DMS153 treated with DMSO at 0.1 percent for 48 hours (cell line): ENCODE results near the gene RAB18.
"Not testable (repeated sequence)": the region's sequence is repeated elsewhere in the genome, so short reads cannot be mapped to it uniquely, and the experiment has no call there.

Experiments
- DNase-seq: peaks from one replicate; lab custom pipeline; 2025; ENCODE audit not compliant: unreplicated experiment; lab: John Stamatoyannopoulos, UW

RAB18 gene

DNA sequence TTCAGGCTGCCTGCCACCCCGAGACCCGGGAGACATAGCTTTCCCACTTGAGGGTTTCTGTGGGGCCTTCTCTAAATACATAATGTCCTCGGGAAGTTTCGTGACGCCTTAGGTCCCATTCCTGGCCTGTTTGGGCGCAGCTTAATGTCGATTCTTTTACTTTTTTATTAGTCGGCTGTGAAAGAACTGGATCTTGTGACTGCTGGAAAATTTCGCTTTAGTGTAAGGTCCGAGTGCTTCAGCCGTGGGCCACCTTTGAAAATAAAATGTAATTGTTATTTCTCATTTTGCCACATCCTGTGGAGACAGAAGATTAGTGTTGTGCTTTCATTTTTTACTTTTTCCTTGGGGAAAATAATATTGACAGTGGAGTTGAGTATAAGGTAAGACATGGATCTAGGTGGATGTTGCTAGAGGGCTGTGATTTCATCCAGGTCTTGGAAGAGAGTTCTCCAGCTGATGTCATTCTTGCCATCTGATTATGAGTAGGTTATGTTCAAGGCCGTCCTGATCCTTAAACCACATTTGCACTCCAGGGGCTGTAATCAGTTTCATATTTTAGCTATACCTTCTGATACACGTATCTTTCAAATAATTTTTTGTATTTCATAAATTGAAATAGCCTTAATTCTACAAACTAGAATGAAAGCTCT is 830 bp downstream of the RAB18 start:
- DNase-seq, result no peak

DNA sequence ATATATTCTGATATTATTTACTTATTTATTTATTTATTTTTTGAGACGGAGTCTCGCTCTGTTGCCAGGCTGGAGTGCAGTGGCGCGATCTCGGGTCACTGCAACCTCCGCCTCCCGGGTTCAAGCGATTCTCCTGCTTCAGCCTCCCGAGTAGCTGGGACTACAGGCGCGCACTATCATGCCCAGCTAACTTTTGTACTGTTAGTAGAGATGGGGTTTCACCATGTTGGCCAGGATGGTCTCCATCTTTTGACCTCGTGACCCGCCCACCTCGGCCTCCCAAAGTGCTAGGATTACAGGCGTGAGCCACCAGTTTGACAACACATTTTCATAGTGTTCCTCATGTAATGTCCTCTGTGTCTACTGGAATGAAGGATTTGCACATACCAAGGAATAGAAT is 1.4 kb downstream of the RAB18 start:
- not testable (repeated sequence) for DNase-seq

DNA sequence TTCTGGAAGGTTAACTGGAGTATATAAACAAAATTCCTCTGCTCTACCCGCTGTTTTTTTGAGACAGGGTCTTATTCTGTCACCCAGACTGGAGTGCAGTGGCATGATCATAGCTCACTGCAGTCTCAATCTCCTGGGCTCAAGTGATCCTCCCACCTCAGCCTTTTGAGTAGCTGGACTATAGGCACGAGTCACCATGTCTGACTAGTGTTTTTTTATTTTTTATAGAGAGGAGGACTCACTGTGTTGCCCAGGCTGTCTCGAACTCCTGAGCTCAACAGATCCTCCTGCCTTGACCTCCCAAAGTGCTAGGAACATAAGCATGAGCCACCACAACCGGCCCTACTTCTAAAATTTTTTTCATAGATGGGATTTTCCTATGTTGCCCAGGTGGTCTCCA is 2.2 kb downstream of the RAB18 start:
- no peak for DNase-seq

DNA sequence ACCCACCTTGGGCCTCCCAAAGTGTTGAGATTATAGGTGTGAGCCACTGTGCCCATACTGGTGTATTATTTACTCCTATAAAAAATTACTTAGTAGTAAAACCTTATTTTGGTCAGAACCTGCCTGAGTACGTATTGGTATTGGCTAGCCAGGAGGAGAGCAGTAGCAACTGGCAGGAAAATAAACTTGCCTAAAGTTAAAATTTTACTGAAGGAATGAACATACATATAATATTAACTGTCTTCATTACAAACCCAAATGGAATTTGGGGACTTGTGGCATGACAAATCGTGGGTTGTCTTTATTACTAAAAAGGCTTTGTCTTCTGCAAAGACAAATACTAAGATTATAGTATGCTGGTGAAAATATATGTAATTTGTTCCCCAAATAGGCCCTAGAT is 8.4 kb downstream of the RAB18 start:
- DNase-seq, result no peak

DNA sequence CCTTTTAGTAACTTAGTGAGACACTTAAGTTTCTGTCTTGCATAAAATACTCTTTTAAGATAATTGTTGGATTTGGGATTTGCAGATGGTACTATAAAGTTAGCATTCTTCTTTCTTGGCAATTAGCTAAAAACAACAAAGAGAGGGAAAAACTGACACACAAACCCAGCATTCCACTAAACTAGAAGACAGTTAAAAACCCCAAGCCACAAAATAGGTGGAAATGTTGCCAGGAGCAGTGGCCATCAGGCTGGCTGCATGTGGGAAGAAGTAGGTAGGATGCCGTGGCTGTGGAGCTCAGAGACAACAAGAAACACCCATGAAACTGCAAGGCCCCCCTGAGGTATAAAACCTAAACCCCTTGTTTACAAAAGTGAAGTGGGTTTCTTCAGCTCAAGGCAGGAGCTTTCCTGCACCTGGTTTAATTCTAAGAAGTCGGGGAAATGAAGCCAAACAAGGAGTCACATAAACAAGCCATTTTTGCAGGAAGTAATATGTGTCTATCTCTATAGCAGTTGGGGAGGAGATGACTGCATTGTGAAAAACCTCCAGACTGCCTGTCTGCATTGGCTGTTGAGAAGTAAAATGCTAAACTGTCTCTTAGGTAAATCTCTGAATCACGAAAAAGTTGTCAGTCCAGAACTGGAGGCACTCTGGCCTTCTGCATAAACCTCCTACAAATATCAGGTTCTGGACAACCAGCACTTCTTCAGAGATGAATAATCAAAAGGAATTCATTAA is 9.5 kb downstream of the RAB18 start:
- DNase-seq, result no peak

DNA sequence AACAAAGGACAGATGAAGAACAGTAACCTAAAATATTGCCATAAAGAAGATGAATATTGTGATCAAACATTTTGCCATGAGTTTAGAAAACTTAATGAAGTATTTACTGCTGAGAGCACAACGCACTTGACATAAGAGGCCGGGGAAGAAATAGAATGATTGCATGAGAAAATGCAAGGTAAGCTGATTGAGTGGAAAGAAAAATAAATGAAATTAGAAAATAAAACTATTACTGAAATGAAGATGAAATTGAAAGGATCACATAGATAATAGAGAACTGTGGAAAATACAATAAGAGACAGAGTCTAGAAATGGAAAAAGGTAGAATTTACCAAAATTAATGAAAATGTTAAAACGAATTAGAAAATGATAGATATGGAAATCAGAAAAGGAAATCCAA is 10.1 kb downstream of the RAB18 start:
- DNase-seq, result no peak

DNA sequence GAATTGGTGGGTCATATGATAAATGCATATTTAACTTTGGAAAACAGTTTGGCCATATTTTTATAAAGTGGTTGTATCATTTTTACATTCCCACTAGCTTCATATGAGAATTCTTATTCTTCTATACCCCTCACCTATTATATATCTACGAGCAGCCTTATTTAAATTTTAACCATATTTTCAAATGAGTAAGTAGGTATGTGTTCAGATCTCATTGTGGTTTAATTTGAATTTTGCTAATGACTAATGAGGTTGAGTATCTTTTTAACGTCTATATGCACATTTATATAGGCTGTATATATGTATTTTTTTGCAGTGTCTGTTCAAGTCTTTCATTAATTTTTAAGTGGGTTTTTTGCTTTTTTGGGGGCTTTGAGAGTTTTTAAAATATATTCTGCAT is 14.2 kb downstream of the RAB18 start:
- DNase-seq, result no peak

DNA sequence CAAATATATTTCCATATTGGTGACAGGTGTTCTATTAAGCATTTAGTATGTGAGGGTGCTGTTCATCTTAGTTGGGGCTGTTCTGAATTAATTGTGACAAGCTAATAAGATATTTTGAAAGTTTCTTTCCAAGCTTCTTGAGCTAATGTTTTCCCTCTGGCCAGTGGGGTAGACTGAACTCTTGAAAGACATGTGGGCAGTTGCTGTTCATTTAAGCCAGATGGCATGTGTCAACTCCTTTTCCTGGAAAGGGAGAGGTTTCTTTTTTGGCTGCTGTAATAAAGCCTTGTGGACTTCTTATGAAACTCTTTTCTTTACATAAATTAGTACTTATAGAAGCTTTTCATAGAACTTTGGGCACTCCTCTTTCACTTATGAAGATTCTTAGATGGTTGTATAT is 21.7 kb downstream of the RAB18 start:
- no peak for DNase-seq

DNA sequence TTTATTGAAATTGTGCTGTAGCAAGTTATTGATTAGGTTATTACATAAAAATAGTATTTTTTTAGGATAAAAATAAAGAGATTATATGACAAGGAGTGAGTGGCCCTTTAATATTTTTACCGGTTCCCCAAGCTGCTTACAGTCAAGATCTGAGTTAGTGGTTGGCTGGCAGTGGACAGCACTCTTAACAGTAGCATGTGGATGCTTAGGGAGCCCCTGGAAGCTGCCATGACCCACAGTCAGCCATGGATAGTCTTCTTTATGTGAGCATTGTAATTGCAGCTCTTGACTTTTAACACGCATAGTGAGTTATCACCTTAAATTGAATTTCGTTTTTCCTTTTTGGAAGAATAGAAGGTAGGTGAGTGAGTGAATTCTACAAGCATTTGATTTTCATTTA is 22.1 kb downstream of the RAB18 start:
- no peak for DNase-seq

DNA sequence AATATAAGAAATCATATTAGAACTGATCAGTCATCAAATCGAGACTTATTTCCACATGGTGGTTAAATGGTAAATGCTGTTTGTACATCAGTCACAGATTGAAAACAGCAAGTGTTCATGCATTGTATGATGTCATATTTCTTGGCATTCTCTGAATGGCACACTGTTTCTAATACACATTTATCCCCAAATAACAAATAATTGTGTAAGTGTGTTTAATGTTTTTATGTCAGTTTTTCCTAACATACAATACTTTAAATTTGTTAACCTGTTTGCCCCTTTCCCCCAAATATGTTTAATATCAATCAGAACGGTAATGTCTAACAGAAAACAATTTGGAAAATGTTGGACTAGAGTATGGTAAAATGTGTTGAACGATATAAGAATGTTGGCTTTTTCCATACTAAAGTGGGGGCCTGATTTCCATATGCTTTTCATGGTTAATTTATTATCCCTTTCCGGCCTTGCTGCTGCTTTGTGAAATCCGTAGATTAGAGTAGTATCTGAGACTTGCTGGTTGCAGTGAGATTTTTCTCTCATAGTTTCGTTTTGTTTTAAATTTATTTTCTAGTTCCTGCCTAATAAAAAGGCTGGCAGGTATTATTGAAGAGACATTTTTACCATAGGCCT is 23.7 kb downstream of the RAB18 start:
- no peak for DNase-seq

DNA sequence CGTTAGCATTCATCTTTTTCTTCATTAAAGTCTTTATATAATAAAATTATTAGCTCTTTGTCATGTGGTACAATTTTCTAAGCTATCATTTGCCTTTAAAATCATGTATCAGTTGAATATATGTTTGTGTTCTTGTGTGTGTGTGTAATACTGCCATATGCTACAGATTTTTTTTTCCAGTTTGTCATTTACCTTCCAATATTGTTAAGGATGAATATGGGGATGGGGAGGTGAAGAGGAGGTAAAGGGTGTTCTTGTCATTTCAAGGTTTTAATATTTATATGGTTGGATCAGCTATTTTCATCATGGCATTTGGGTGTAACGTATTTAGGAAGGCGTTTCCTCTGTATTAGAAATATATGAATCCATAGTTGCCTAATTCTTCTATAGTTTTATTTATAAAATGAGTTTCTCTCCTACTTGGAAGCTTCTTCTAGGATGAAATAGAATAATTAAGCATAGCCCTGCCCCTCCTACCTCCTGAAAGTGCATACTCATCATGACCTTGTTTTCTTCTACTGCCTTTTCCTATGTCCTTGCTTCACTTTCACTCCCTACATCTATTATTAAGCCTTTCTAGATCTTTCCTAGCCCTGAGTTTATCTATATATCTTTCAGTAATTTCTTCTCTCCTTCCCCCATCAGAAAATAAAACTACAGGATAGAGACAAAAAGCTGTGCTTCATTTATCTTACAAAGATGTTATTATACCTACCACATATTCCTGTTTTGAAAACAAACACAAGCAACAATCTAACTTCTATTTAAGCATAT is 25.1 kb downstream of the RAB18 start:
- no peak for DNase-seq

DNA sequence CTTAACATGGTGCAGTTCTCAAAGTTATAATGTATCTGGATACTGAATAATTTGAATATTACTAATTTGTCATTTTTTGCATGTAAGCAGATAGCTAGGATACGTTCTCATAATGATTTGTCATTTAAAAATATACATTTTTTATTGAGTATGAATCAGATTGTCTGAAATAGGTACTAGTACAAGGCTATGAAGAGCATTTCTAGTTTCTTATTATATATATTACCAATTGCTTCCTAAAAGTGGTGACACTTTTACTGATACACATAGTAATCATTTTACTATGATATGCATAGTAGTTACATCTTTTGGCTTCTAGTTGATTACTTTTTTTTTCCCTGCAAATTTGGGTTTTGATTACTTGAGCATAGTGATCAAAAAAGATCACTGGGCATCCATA is 26.4 kb downstream of the RAB18 start:
- no peak for DNase-seq

DNA sequence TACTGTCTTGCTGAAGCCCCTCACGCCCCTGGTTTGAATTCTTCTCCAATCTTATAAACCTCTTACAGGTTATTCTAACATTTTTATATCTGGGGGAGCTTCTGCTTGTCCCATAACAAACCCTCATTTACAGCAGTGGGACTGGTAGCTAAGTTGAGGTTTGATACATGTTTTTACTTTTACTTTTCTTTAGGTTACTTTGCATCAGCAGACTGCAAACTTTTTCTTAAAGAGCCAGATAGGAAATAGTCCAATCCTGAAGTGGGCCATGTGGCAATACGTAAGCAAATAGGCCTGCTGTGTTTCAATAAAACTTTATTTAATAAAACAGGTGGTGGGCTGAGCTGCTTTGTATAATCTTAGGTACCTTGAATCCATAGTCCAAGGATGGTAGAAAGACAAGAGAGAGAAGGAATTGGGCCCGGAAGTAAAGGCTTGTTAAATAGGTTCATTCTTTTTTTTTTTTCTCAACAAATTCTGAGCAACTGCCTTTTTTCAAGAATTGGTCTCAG is 27.3 kb downstream of the RAB18 start:
- no peak for DNase-seq

DNA sequence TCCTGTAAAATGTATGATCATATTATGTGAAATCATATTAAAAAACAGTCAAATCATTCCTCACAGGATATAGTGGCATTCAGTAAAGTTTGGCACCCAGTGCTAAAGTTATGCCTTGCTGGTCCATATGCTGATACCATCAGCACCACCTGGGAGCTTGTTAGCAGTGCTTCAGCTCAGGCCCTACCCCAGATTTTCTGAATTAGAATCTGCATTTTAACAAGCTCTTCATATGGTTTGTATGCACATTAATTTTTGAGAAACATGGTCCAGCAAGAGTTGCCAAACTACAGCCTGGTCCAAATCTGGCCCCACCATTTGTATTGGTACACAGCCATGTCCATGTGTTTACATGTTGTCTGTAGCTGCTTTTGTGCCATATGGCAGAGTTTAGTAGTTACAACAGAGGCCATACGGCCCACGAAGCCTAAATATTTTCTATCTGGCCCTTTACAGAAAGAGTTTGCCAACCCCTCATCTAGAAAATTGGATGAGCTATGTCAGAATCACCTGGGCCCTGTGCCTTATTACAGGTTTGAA is 30.1 kb downstream of the RAB18 start:
- DNase-seq, result no peak

DNA sequence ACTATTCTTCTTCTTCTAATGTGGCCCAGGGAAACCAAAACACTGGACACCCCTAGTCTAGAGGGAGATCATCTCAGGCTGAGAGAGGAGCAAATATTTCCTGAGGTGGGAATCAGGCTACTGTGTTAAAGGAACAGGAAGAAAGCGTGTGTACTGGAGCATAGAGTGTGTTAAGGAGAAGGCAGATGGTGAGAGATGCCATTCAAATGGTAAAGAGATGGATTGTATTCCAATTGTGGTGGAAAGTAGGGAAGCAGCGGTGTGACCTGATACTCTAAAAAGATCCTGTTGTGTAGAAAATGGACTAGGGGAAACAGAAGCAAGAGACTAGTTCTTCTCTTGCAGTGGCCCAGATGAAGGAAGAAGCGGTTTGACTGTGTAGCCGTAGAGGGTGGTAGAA is 31.2 kb downstream of the RAB18 start:
- no peak for DNase-seq

DNA sequence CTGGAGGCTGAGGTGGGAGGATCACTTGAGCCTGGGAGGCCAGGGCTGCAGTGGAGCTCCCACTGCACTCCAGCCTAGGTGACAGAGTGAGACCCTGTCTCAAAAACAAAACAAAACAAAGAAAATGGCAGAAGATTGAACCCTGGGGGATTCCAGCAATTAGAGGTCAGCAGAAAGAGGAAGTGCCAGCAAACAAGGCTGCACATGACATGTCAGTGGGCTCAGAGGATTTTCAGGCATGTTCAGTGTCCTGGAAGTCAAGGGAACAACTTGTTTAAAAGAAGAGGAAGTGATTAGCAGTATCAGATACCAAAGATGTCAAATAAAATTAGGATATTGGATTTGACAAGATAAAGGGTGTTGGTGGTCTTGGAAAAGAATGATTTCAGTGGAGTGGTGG is 32.3 kb downstream of the RAB18 start:
- no peak for DNase-seq

DNA sequence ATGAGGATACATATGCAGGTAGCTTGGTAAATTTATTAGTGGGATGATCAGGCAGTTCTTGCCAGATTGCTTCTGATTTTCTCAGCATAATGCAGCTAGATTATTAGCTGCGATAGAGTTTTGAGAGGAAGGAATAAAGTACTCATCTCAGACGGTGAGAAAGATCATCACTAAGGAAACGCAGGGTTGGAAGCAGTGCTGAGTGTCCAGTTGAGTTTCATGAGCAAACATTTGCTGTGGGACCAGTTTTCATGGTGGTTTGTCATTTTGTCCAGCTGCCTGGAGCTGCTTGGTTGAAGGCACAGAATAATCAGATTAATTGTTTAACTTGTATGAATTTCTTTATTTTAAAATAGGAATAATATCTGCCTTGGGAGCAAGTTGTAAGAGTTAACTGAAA is 33.1 kb downstream of the RAB18 start:
- DNase-seq, result no peak

DNA sequence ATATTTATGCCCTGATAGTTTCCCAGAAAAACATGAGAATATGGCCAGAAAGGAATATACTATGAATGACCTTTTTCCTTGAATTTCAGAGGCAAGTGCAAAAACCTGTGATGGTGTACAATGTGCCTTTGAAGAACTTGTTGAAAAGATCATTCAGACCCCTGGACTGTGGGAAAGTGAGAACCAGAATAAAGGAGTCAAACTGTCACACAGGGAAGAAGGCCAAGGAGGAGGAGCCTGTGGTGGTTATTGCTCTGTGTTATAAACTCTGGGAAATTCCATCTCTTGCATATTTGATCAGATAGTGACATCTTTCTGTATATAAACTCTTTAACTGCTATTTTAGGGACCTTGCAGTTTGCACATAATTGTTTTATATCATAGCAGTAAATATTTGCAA is 33.7 kb downstream of the RAB18 start:
- DNase-seq, result no peak

DNA sequence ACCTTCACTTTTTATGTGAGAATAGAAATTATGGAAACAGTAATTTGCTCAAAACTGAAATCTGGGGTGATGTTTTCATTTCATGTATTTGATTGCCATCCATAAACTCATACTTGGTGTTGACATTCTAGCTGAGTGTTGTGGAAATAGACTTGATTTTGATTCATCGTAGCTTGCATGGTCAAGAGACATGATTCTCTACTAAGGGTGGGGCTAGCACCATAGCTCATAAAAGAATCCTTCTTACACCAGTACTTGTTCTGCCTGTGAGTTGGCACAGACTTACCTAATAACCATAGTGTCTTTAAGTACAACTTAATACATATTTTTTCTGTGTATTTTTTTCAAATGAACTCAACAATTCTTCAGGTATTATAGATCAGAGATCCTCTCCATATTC is 36.6 kb downstream of the RAB18 start:
- no peak for DNase-seq

DNA sequence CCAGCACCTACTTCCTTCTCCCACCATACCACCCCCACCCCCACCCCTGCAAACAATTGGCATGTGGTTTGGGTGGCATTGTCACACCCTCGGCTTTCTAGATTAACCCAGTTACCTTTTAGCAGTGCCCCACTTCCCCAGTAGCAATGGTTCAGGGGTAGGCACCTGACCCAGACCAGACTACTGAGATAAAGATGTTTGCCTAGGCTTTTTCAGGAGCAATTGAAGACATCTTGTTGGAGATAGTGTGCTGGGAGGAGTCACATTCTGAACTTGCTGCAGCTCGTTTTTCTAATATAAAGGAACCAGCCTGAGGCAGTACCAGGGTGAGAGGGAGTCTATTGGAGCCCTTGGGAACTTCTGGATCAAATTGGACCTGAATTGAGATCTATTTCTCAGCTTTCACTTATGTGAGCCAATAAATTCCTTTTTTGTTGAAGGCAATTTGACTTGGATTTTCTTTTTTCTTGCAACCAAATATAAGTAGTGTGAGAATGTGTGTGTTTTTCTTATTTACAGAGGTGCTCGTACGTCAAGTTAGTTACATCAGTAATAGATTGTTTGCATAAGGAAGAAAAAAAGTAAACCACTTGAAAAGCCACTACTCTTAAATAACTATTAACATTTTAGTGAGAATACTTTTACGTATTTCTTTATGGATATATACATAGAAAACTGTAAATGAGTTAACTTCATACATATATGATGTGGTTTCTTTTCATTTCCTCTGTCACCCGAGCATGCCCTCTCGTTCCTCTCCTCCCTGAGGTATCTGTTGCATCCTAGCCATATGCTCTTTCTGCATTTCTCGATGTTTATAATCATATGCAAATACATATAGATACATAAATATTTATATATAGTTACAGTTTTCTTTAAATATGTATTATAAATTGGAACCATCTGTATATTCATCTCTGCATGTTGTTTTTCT is 38.0 kb downstream of the RAB18 start:
- DNase-seq, result no peak
